Rectal smooth muscle tissue (tissue), 1 donor: ENCODE results near the gene RNF19B.
"Not testable (repeated sequence)": the region's sequence is repeated elsewhere in the genome, so short reads cannot be mapped to it uniquely, and the experiment has no call there.

Experiments
- H3K27ac ChIP-seq: one replicate; pipeline ENCODE4 v1.7.0; 2013; ENCODE audit warnings: low read depth, low read length, inconsistent platforms
- H3K27me3 ChIP-seq: one replicate; pipeline ENCODE4 v1.7.0; 2013; ENCODE audit warnings: low read length; ENCODE audit not compliant: control insufficient read depth, insufficient read depth
- H3K36me3 ChIP-seq: one replicate; pipeline ENCODE4 v1.7.0; 2013; ENCODE audit warnings: low read length; ENCODE audit not compliant: control insufficient read depth, insufficient read depth
- H3K4me1 ChIP-seq: one replicate; pipeline ENCODE4 v1.7.0; 2013; ENCODE audit warnings: low read length; ENCODE audit not compliant: control insufficient read depth, insufficient read depth
- H3K4me3 ChIP-seq: one replicate; pipeline ENCODE4 v1.7.0; 2013; ENCODE audit warnings: low read length
- H3K9ac ChIP-seq: one replicate; pipeline ENCODE4 v1.7.0; 2013; ENCODE audit warnings: low read length

The RNF19B gene

DNA sequence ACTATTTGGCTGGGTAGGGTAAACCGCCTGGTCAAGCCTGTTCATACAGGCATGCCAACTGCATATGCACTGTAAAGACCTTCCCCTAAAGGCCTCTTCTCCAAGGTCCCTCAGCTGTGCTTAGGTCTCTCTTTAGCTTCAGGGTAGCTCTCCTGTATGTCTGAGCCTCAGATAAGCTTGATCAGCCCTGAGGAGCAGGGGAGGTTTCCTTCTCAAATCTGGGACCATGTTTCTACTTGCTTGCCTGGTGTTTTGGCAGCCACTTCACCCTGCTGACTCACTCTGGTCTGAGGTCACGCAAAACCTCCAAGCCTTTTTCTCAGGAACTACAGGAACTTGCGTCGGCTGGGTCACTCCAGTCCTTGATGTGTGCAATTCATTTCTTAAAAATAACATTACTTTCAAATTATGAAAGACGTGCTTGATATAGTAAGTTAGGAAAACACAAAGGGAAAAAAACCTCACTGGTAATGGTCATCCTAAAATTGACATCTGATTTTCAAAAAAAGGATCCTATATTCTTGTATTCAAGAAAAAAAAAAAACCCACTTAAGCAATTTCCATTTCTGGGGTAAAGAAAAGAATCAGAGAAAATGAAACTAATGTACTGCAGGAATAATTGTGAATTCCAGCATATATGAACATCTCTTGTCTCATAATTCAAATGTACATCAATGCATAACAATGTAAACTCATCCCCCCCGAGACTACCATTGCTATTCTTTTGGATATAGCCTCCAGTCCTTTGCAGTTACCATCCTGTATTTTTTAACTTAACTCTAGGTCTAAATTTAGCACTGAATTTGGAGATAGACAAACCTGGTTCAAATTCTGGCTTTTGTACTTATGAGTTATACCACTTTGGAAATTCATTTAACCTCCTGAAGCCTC is 24.8 kb upstream of the RNF19B start:
- Histone ChIP-seq H3K27ac (no peak overlapping the region), H3K9ac (no peak overlapping the region), H3K4me1 (peaks cover 7% of the 10 kb centered on the region), H3K4me3 (no peak overlapping the region), H3K36me3 (no peaks in the 10 kb centered on the region), H3K27me3 (no peaks in the 10 kb centered on the region)

DNA sequence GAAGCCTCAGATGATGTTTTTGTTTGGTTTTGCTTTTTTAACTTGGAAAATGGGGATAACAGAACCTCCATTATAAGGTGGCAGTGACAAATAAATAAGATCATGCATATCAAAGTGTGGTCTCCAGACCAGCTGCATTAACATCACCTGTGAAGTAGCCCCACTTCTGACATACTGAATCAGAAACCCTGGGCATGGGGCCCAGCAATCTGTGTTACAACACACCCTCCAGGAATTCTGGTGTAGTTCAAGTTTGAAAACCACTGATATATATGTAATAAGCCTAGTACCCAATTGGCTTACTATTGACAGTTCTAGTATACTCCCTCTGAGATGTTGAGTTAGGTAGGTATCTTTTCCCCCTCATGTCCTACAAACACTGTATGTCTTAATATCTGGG is 24.1 kb upstream of the RNF19B start:
- peaks cover 7% of the 10 kb centered on the region for H3K4me1 ChIP-seq
- H3K27me3 ChIP-seq: no peaks in the 10 kb centered on the region
- H3K36me3 ChIP-seq: no peaks in the 10 kb centered on the region
- H3K27ac ChIP-seq: no peak overlapping the region
- H3K9ac ChIP-seq: no peak overlapping the region
- no peak overlapping the region for H3K4me3 ChIP-seq

DNA sequence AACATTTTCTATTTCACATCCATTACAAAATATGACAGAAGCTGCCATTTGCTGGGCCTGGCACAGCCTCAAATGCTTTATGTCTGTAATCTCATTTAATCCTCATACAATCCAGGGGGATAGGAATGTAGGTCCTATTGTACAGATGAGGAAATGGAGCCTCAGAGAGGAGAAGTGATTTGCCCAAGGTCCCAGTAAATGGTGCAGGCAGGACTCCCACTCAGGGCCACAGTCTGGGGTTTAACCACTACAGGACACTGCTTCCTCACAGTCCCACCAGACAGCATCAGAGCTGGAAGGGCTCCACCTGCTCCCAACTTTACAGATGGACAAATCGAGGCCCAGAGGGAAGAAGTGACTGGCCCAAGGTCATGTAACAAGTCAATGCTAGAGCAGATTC is 20.6 kb upstream of the RNF19B start:
- no peak overlapping the region for H3K27ac ChIP-seq
- no peak overlapping the region for H3K9ac ChIP-seq
- no peak overlapping the region for H3K4me3 ChIP-seq
- H3K36me3 ChIP-seq: no peaks in the 10 kb centered on the region
- peaks cover 7% of the 10 kb centered on the region for H3K4me1 ChIP-seq
- H3K27me3 ChIP-seq: no peaks in the 10 kb centered on the region

DNA sequence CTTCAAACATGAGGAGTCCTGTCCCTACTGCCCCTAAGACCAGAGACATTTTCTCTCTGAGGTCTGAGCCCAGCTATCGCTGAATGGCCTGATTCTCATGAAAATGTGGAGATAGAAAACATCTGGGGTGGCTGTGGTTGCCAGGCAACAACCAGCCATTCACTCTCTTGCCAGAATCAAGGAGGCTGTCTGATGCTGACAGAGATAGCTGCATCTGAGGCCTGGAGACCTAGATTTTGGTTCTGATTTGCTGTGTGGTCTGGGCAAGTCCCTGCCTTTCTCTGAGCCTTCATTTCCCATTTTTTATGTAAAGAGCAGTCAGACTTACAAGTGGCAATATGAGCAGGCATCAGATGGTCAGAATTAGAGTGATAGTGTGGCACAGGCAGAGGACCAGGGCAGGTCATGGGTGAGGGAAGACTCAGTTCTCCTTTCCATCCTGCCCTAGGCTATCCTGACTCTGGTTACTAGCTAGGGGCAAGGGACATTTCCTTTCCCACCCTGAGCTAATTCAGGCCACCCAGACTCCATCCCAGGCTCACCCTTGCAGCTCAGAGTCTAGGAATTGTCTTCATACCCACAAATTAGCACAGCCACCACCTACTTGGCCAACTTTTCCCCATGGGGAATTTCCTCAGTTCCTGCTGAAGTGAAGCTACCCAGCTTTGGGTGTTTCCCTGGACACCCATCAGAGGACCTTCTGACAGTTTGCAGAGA is 20.0 kb upstream of the RNF19B start:
- Histone ChIP-seq H3K4me1 (peaks cover 5% of the 10 kb centered on the region), H3K27ac (no peak overlapping the region), H3K27me3 (no peaks in the 10 kb centered on the region), H3K9ac (no peak overlapping the region), H3K4me3 (no peak overlapping the region), H3K36me3 (no peaks in the 10 kb centered on the region)

DNA sequence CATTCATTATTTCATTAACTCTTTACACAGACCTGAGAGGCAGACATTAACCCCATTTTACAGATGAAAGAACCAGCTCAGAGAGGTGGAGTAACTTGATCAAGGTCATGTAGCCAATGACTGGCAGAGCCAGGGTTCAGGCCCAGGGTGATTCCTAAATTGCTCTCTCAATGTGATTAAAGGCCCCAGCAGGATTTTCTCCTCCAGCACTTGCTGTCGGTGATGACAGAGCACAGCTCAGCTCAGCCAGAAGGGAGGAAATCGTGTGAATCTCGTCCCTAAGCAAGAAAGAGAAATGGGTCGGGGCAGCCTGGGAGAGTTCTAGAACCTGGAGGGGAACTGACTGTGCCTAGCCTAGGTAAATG is 19.5 kb upstream of the RNF19B start:
- H3K4me3 ChIP-seq: no peak overlapping the region
- no peak overlapping the region for H3K27ac ChIP-seq
- no peaks in the 10 kb centered on the region for H3K36me3 ChIP-seq
- peaks cover 3% of the 10 kb centered on the region for H3K4me1 ChIP-seq
- no peaks in the 10 kb centered on the region for H3K27me3 ChIP-seq
- no peak overlapping the region for H3K9ac ChIP-seq

DNA sequence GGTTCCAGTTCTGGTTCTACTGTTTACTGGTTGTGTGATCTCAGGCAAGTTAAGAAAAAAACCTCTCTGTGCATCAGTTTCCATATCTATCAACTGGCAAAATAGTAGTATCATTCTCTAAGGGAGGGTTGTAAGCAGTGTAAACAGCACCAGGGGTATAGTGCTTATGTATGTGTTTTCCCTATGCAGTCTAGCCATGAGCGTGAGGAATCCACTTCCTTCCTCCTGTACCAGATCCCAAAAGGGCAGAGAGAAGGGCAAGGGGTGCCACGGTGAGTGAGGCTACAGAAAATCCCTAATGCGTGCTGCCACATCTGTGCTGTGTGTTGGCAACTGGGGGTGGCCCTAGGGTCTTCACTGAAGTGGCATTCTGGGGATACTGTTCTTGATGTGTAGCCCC is 18.4 kb upstream of the RNF19B start:
- H3K36me3 ChIP-seq: no peaks in the 10 kb centered on the region
- no peaks in the 10 kb centered on the region for H3K4me1 ChIP-seq
- no peak overlapping the region for H3K9ac ChIP-seq
- no peak overlapping the region for H3K4me3 ChIP-seq
- no peaks in the 10 kb centered on the region for H3K27me3 ChIP-seq
- no peak overlapping the region for H3K27ac ChIP-seq

DNA sequence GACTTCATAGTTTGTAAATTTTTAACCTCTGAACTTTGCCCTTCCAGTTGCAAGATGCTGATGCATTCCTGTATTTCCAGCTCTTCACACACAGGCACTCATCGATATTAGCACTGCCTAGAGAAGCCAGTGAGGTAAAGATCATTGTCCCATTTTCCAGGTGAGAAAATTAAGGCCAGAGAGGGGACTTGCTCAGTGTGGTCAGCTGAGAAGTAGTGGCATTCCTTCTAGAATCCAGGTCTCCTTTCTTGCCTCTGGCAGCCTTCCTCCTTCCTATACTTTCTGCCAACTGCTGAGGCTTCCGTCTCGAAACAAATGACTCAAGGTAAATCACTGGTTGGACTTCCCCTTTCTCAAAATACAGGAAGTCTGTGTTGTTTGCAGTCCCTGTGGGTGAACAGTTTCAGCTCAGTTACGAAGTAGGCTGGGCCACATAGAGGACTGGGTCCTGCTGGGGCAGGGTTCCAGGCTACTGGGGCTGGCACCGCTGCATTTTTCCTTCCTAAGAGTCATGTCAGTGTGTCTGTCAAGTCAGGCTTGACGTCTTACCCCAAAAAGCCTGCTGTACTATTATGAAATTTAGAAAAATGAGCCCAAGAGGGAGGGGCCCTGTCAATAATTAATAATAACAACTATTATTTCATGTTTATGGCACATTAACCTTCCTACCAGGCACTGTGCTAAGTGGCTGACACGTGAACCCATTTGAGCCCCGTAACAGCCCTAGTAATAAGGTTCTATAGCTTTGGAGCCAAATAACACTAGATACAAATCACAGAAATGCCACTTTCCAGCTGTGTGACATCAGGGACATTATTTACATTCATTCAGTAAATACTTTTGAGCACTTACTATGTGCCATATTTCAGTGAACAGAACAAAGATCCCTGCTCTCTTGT is 16.6 kb upstream of the RNF19B start:
- Histone ChIP-seq H3K4me1 (no peaks in the 10 kb centered on the region), H3K36me3 (no peaks in the 10 kb centered on the region), H3K27me3 (no peaks in the 10 kb centered on the region), H3K27ac (no peak overlapping the region), H3K9ac (no peak overlapping the region), H3K4me3 (peak overlapping the region; percentile 36)

DNA sequence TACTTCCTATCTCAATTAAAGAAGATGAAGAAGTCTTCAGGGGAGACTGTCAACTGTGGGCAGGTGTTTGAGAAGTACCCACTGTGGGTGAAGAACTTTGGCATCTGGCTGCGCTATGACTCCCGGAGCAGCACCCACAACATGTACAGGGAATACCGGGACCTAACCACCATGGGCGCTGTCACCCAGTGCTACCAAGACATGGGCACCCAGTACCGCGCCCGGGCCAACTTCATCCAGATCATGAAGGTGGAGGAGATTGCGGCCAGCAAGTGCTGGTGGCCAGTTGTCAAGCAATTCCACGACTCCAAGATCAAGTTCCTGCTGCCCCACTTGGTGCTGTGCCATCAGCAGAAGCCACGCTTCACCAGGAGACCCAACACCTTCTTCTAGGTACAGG is 15.5 kb upstream of the RNF19B start:
- no peaks in the 10 kb centered on the region for H3K27me3 ChIP-seq
- H3K36me3 ChIP-seq: no peaks in the 10 kb centered on the region
- H3K4me3 ChIP-seq: no peak overlapping the region
- H3K4me1 ChIP-seq: no peaks in the 10 kb centered on the region
- no peak overlapping the region for H3K27ac ChIP-seq
- H3K9ac ChIP-seq: no peak overlapping the region

DNA sequence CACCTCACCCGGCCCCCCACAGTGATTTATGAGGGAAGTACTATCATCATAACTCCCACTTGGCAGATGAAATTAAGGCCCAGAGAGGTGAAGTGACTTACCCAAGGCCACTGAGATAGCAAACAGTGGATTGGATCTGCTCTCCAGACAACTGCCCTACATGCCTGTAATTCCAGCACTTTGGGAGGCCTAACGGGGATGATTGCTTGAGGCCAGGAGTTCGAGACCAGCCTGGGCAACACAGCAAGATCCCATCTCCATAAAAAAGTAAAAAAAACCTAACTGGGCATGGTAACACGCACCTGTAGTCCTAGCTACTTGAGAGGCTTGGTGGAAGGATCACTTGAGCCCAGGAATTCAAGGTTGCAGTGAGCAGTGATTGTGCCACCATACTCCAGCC is 14.2 kb upstream of the RNF19B start:
- Histone ChIP-seq H3K4me1 (no peaks in the 10 kb centered on the region), H3K4me3 (no peak overlapping the region), H3K9ac (no peak overlapping the region), H3K27ac (no peak overlapping the region), H3K36me3 (no peaks in the 10 kb centered on the region), H3K27me3 (no peaks in the 10 kb centered on the region)

DNA sequence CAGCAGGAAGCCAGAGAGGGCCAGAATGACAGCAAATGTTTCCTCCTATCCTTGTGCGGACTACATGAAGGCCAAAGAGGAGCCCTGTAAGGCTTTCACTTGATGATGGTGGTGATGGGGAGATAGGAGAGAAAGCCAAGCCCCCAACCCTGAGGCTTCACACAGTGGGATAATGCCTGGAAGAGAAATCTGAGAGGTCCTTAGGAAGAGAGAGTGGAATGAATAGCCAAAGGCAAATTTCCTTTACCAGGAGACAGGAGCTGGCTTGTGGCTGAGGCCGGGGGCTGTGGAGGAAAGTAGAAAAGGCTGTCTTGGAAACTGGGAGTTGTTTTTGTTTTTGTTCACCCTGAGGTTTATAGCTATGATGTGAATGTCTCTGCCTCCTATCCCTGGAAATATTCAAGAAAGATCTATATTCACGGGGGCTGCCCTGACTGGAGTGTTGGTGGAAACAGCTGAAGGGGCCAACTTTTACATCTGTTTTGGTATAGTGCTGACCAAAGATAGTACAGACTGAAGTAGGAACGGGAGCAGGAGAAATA is 13.0 kb upstream of the RNF19B start:
- peaks cover under 1% of the 10 kb centered on the region for H3K4me1 ChIP-seq
- peaks cover 2% of the 10 kb centered on the region for H3K27me3 ChIP-seq
- no peak overlapping the region for H3K4me3 ChIP-seq
- H3K9ac ChIP-seq: no peak overlapping the region
- no peak overlapping the region for H3K27ac ChIP-seq
- no peaks in the 10 kb centered on the region for H3K36me3 ChIP-seq

DNA sequence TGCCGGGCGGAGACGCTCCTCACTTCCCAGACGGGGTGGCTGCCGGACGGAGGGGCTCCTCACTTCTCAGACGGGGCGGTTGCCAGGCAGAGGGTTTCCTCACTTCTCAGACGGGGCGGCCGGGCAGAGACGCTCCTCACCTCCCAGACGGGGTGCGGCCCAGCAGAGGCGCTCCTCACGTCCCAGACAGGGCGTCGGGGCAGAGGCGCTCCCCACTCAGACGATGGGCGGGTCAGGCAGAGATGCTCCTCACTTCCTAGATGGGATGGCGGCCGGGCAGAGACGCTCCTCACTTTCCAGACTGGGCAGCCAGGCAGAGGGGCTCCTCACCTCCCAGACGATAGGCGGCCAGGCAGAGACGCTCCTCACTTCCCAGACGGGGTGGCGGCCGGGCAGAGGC is 10.4 kb upstream of the RNF19B start:
- H3K4me3 ChIP-seq, H3K4me1 ChIP-seq, H3K9ac ChIP-seq, H3K36me3 ChIP-seq, H3K27ac ChIP-seq, H3K27me3 ChIP-seq: not testable (repeated sequence)

DNA sequence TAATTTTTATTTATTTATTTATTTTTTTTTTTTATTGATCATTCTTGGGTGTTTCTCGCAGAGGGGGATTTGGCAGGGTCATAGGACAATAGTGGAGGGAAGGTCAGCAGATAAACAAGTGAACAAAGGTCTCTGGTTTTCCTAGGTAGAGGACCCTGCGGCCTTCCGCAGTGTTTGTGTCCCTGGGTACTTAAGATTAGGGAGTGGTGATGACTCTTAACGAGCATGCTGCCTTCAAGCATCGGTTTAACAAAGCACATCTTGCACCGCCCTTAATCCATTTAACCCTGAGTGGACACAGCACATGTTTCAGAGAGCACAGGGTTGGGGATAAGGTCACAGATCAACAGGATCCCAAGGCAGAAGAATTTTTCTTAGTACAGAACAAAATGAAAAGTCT is 8.8 kb upstream of the RNF19B start:
- not testable (repeated sequence) for H3K27ac ChIP-seq, H3K4me3 ChIP-seq

More for the DNA sequence above, 8.8 kb upstream of the RNF19B start:
- H3K27me3 ChIP-seq, H3K4me1 ChIP-seq, H3K9ac ChIP-seq, H3K36me3 ChIP-seq: not testable (repeated sequence)
